Measurements from ENCODE around the gene PDP2. TPM values are rescaled to one million over a fixed set of nuclear protein-coding genes. Genes with fewer than 3 reads are reported as not detected.

Gene PDP2
- total RNA-seq, 1 experiment from 2014 or later, result 23.1 TPM

GRCh38 chr16:66843191-66843590 lies 37.1 kb upstream of the PDP2 start:
- H2BK5ac ChIP-seq (ENCODE audit: insufficient read length, low read length), result no peak overlapping the region
- no peak overlapping the region for H2AK5ac ChIP-seq (ENCODE audit: insufficient read length, low read length)
- no peak for DNase-seq
- no peak overlapping the region for H2BK120ac ChIP-seq (ENCODE audit: low read depth, low read length, poor library complexity, severe bottlenecking)
- H2BK15ac ChIP-seq (ENCODE audit: low read depth, low read length), result no peak overlapping the region
- H2BK12ac ChIP-seq (ENCODE audit: insufficient read length, low read depth, low read length), result no peak overlapping the region
- H3K4me1 ChIP-seq (ENCODE audit: insufficient read depth, low read length), result no peaks in the 10 kb centered on the region; the same call in 1 of the 2 replicates
- H4K8ac ChIP-seq (replicated peaks; ENCODE audit: insufficient read length, low read depth, low read length), result no peak overlapping the region
- no peak overlapping the region for H2AFZ ChIP-seq (ENCODE audit: low read length)
- H3K9ac ChIP-seq (ENCODE audit: extremely low read depth, insufficient read length, low read length), result no peak overlapping the region
- Mint-ChIP-seq H3K36me3 (ENCODE audit: insufficient read depth in 1 of 3, low read depth in 3 of 3) (no peaks in the 10 kb centered on the region; a peak in 1 of 7 replicates), H3K27ac (no peak overlapping the region), H3K27me3 (ENCODE audit: low read depth) (peaks cover 94% of the 10 kb centered on the region), H3K4me1 (peaks cover 2 to 16% of the 10 kb centered on the region in 2 experiments; a peak in 3 of 4 replicates), H3K9me3 (peaks cover 3 to 6% of the 10 kb centered on the region in 2 experiments; a peak in 3 of 5 replicates), H3K4me3 (peak overlapping the region in 1 of 2 experiments; percentile 81; a peak in 4 of 5 replicates)
- no peak overlapping the region for H3K56ac ChIP-seq (ENCODE audit: insufficient read length, low read depth, low read length)
- peaks cover 17% of the 10 kb centered on the region for H3K27me3 ChIP-seq (ENCODE audit: insufficient read depth, low read length)
- H3K14ac ChIP-seq (ENCODE audit: insufficient read depth, low read length), result no peak overlapping the region
- peaks cover 13% of the 10 kb centered on the region for H3K23me2 ChIP-seq (ENCODE audit: insufficient read length, low read depth, low read length, poor library complexity, severe bottlenecking)
- no CpG with 5 or more reads among the region's 2 CpGs for WGBS (ENCODE audit: extremely low coverage, insufficient read length, low lambda C conversion rate)
- no peaks in the 10 kb centered on the region for H3K9me3 ChIP-seq (ENCODE audit: control insufficient read depth, low read depth, low read length)
- no peaks in the 10 kb centered on the region for H3K79me1 ChIP-seq (ENCODE audit: insufficient read depth, low read depth, low read length, poor library complexity, severe bottlenecking)
- no peak overlapping the region for H3K23ac ChIP-seq (ENCODE audit: insufficient read length, low read depth, low read length)
- H3K27ac ChIP-seq (ENCODE audit: insufficient read length, low read depth, low read length), result no peak overlapping the region
- H3T11ph ChIP-seq (ENCODE audit: low read length), result no peak overlapping the region
- H4K5ac ChIP-seq (ENCODE audit: insufficient read length, low read depth, low read length), result no peak overlapping the region
- H4K91ac ChIP-seq (ENCODE audit: insufficient read length, low read depth, low read length), result no peak overlapping the region
- no peak for TF ChIP-seq CTCF (conservative IDR thresholded peaks at IDR 0.05)
- H3K4me2 ChIP-seq (ENCODE audit: insufficient read depth, insufficient read length, low read length), result no peak overlapping the region
- H2BK20ac ChIP-seq (ENCODE audit: low read depth, low read length, poor library complexity, severe bottlenecking), result no peak overlapping the region
- H3K79me2 ChIP-seq (ENCODE audit: insufficient read depth, low read length), result no peaks in the 10 kb centered on the region
- H3K4ac ChIP-seq (ENCODE audit: low read depth, low read length), result no peak overlapping the region
- H4K20me1 ChIP-seq (ENCODE audit: control insufficient read depth, insufficient read depth, insufficient read length), result no peaks in the 10 kb centered on the region
- no peak overlapping the region for H3K18ac ChIP-seq (ENCODE audit: insufficient read length, low read depth, low read length)
